Natural killer cell (primary cell): Measurements from ENCODE around the gene KAT2B. TPM values are rescaled to one million over a fixed set of nuclear protein-coding genes. Genes with fewer than 3 reads are reported as not detected.
A peak's percentile ranks its signal among the peaks of the same experiment; 100 is the strongest.

Experiments
- ATAC-seq, 3 donors: fragments of 150-1000 bp in 2 of 3; fragments of 200-7000 bp in 1 of 3; cut with Tn5 transposase; 1 replicate in 1 of 3; 2 replicates in 2 of 3; pipeline ENCODE4 v1.10.0; 2021; ENCODE audit warnings: mild to moderate bottlenecking in 2 of 3, moderate library complexity in 2 of 3
- DNase-seq, 2 donors: peaks; one replicate each; pipeline versions ENCODE4 v3.0.0 to v3.0.0-alpha.2; 2013 to 2021; ENCODE audit warnings: mixed read lengths in 1 of 2
- H3K27ac ChIP-seq: one replicate; pipeline ENCODE4 v1.5.1; 2013; ENCODE audit warnings: mild to moderate bottlenecking, low read length
- H3K27me3 ChIP-seq: one replicate; pipeline ENCODE4 v1.6.1; 2013; ENCODE audit warnings: low read length; ENCODE audit not compliant: control insufficient read depth, insufficient read depth
- H3K36me3 ChIP-seq: one replicate; pipeline ENCODE4 v1.6.1; 2013; ENCODE audit warnings: low read length; ENCODE audit not compliant: control insufficient read depth, insufficient read depth
- H3K4me1 ChIP-seq: one replicate; pipeline ENCODE4 v1.6.1; 2013; ENCODE audit warnings: low read length; ENCODE audit not compliant: control insufficient read depth, insufficient read depth
- H3K4me3 ChIP-seq: one replicate; pipeline ENCODE4 v1.5.1; 2013; ENCODE audit warnings: low read length
- H3K9me3 ChIP-seq: one replicate; pipeline ENCODE4 v1.6.1; 2013; ENCODE audit warnings: low read length; ENCODE audit not compliant: control insufficient read depth, insufficient read depth
- H3K27ac Mint-ChIP-seq, 2 donors: one replicate each; pipeline ENCODE4 v1.8.0; 2022; ENCODE audit warnings: mild to moderate bottlenecking in 2 of 2, mixed read lengths in 2 of 2, moderate library complexity in 1 of 2
- H3K27me3 Mint-ChIP-seq, 2 donors: one replicate each; pipeline ENCODE4 v1.8.0; 2022; ENCODE audit warnings: low read depth in 2 of 2, mixed read lengths in 2 of 2
- H3K36me3 Mint-ChIP-seq: one replicate; pipeline ENCODE4 v1.8.0; 2022; ENCODE audit warnings: mixed read lengths
- H3K4me1 Mint-ChIP-seq, 2 donors: one replicate each; pipeline ENCODE4 v1.8.0; 2022; ENCODE audit warnings: mixed read lengths in 2 of 2
- H3K4me3 Mint-ChIP-seq: one replicate; pipeline ENCODE4 v1.8.0; 2022; ENCODE audit warnings: mild to moderate bottlenecking, moderate library complexity, mixed read lengths
- H3K9me3 Mint-ChIP-seq, 2 donors: one replicate each; pipeline ENCODE4 v1.8.0; 2022; ENCODE audit warnings: mixed read lengths in 2 of 2
- CTCF ChIP-seq: fragments of 200-600 bp; IDR thresholded peaks from one replicate; pipeline ENCODE4 v1.8.0; 2022; ENCODE audit warnings: antibody characterized with exemption
- WGBS: methylation state at CpG from one replicate; pipeline ENCODE4 v1.1.7; 2013; ENCODE audit warnings: missing lambda C conversion rate; ENCODE audit not compliant: insufficient coverage; 5-methylcytosine and 5-hydroxymethylcytosine counted together
- intact Hi-C: fragments of 100-400 bp; cut with micrococcal nuclease; formaldehyde crosslinking; loops from one replicate; pipeline ENCODE4 v1.14.2; 2022
- total RNA-seq, 4 donors: library from RNA; stranded (reverse); fragments of 120-200 nt in 1 of 4; gene quantifications; one replicate each; pipeline versions ENCODE4 v1.2.3 to v1.2.4, GENCODE V29; 2013 to 2022

KAT2B gene
- total RNA-seq, 3 donors from 2014 or later (not counting 1 experiment from before 2014, with no cell fraction given) = 132 to 156 (median 146) TPM

GRCh38 chr3:20097015-20097414 is 56.8 kb downstream of the KAT2B start:
- WGBS = 92% methylated on average over 1 of the region's 1 CpG
- H3K4me3 ChIP-seq = no peak overlapping the region
- Mint-ChIP-seq H3K9me3 (no peaks in the 10 kb centered on the region), H3K4me3 (no peak overlapping the region), H3K27ac (peak overlapping the region; percentile 31 to 74), H3K36me3 (peaks cover 4% of the 10 kb centered on the region), H3K4me1 (peaks cover 55 to 60% of the 10 kb centered on the region in 2 donors), H3K27me3 (no peaks in the 10 kb centered on the region)
- H3K4me1 ChIP-seq = peaks cover 4% of the 10 kb centered on the region
- H3K9me3 ChIP-seq = no peaks in the 10 kb centered on the region
- peaks cover 43% of the 10 kb centered on the region for H3K36me3 ChIP-seq
- intact Hi-C loops = no loop called here
- TF ChIP-seq CTCF = no peak
- no peak overlapping the region for H3K27ac ChIP-seq
- no peaks in the 10 kb centered on the region for H3K27me3 ChIP-seq
- DNase-seq (no peak), ATAC-seq (no peak)

- peaks cover 56 to 59% of the 10 kb centered on the region in 2 donors for H3K4me1 Mint-ChIP-seq
- H3K36me3 Mint-ChIP-seq = no peaks in the 10 kb centered on the region
- Histone ChIP-seq H3K4me3 (no peak overlapping the region), H3K27ac (no peak overlapping the region), H3K4me1 (peaks cover 15% of the 10 kb centered on the region), H3K36me3 (peaks cover 41% of the 10 kb centered on the region), H3K27me3 (no peaks in the 10 kb centered on the region), H3K9me3 (no peaks in the 10 kb centered on the region)
- H3K4me3 Mint-ChIP-seq = peak overlapping the region; percentile 31
- no peaks in the 10 kb centered on the region for H3K9me3 Mint-ChIP-seq
- no peak for ATAC-seq
- intact Hi-C loops = no loop called here
- no peaks in the 10 kb centered on the region for H3K27me3 Mint-ChIP-seq
- no peak for TF ChIP-seq CTCF
- 93% methylated on average over 6 of the region's 6 CpGs for WGBS
- peak overlapping the region; percentile 89 to 90 for H3K27ac Mint-ChIP-seq
- no peak for DNase-seq
These were observed 58.8 kb downstream of the KAT2B start for GRCh38 chr3:20099060-20099459.

- peaks cover 25% of the 10 kb centered on the region for H3K4me1 ChIP-seq
- H3K27me3 Mint-ChIP-seq = no peaks in the 10 kb centered on the region
- no peaks in the 10 kb centered on the region for H3K9me3 Mint-ChIP-seq
- DNase-seq (no peak), ATAC-seq (no peak)
- no peaks in the 10 kb centered on the region for H3K27me3 ChIP-seq
- peaks cover 57 to 60% of the 10 kb centered on the region in 2 donors for H3K4me1 Mint-ChIP-seq
- peaks cover 31% of the 10 kb centered on the region for H3K36me3 ChIP-seq
- TF ChIP-seq CTCF = no peak
- no peaks in the 10 kb centered on the region for H3K36me3 Mint-ChIP-seq
- 50% methylated on average over 1 of the region's 1 CpG for WGBS
- H3K27ac ChIP-seq = peak overlapping the region; percentile 56
- H3K4me3 ChIP-seq = no peak overlapping the region
- H3K27ac Mint-ChIP-seq = peak overlapping the region; percentile 89 to 90
- no peak overlapping the region for H3K4me3 Mint-ChIP-seq
- intact Hi-C loops = loop anchor here (5.0 kb wide), 1 partner anchor 33 kb away; no protein-coding TSS in a partner anchor
- no peaks in the 10 kb centered on the region for H3K9me3 ChIP-seq
These were observed 59.9 kb downstream of the KAT2B start for GRCh38 chr3:20100151-20100550.

- Histone ChIP-seq H3K4me1 (peaks cover 32% of the 10 kb centered on the region), H3K27me3 (no peaks in the 10 kb centered on the region), H3K27ac (no peak overlapping the region), H3K4me3 (no peak overlapping the region), H3K36me3 (peaks cover 23% of the 10 kb centered on the region), H3K9me3 (no peaks in the 10 kb centered on the region)
- intact Hi-C loops = loop anchor here (5.0 kb wide), 1 partner anchor 34 kb away; no protein-coding TSS in a partner anchor
- Mint-ChIP-seq H3K4me1 (peaks cover 63 to 65% of the 10 kb centered on the region in 2 donors), H3K27ac (peak overlapping the region; percentile 89 to 90), H3K36me3 (no peaks in the 10 kb centered on the region), H3K27me3 (no peaks in the 10 kb centered on the region), H3K4me3 (no peak overlapping the region), H3K9me3 (no peaks in the 10 kb centered on the region)
- ATAC-seq (no peak), DNase-seq (no peak)
- WGBS = 96% methylated on average over 4 of the region's 5 CpGs
- no peak for TF ChIP-seq CTCF
These were observed 60.8 kb downstream of the KAT2B start for GRCh38 chr3:20101041-20101440.
